Ishikawa (cell line): Measurements from ENCODE around the gene ADGRL4.

Experiments used
- CEBPB ChIP-seq: IDR thresholded peaks from 2 replicates; pipeline ENCODE4 v1.6.1; 2012
- CREB1 ChIP-seq: IDR thresholded peaks from 2 replicates; pipeline ENCODE4 v1.6.1; 2012; ENCODE audit warnings: low read depth
- EGR1 ChIP-seq: IDR thresholded peaks from 2 replicates; pipeline ENCODE4 v1.6.1; 2012
- EP300 ChIP-seq: IDR thresholded peaks from 2 replicates; pipeline ENCODE4 v1.6.1; 2012; ENCODE audit warnings: borderline replicate concordance
- FOXM1 ChIP-seq: IDR thresholded peaks from 2 replicates; pipeline ENCODE4 v1.6.1; 2012; ENCODE audit warnings: low read depth, borderline replicate concordance
- RAD21 ChIP-seq: IDR thresholded peaks from 2 replicates; pipeline ENCODE4 v1.6.1; 2012; ENCODE audit warnings: low read depth
- TAF1 ChIP-seq: IDR thresholded peaks from 2 replicates; pipeline ENCODE4 v1.6.1; 2012; ENCODE audit warnings: low read depth, mild to moderate bottlenecking
- TEAD4 ChIP-seq: IDR thresholded peaks from 2 replicates; pipeline ENCODE4 v1.6.1; 2012
- TF ChIP-seq, protein P1 (sequence below): IDR thresholded peaks from 2 replicates; pipeline ENCODE4 v1.6.1; 2012; ENCODE audit warnings: low read depth, mild to moderate bottlenecking
- TF ChIP-seq, protein P2 (sequence below): IDR thresholded peaks from 2 replicates; pipeline ENCODE4 v1.6.1; 2012

DNA sequence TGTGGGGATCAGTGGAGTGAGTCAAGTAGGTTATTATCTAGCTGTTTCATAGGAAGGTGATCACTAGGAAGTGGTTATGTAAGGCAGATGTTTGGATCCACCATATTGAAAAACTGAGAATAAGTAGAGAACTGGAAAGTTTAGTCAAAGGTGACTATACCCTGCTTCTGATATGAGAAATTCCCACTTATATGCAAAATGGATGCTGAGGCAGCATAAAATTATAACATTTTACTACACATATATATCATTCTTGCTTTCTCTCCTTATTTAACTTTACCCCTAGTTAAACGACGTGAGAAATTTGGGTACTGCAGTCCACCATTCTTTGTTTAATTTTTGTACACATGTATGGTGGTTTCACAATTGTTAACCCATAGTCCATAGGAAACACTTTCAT is 142.4 kb downstream of the ADGRL4 start:
- TF ChIP-seq, protein P1, sequence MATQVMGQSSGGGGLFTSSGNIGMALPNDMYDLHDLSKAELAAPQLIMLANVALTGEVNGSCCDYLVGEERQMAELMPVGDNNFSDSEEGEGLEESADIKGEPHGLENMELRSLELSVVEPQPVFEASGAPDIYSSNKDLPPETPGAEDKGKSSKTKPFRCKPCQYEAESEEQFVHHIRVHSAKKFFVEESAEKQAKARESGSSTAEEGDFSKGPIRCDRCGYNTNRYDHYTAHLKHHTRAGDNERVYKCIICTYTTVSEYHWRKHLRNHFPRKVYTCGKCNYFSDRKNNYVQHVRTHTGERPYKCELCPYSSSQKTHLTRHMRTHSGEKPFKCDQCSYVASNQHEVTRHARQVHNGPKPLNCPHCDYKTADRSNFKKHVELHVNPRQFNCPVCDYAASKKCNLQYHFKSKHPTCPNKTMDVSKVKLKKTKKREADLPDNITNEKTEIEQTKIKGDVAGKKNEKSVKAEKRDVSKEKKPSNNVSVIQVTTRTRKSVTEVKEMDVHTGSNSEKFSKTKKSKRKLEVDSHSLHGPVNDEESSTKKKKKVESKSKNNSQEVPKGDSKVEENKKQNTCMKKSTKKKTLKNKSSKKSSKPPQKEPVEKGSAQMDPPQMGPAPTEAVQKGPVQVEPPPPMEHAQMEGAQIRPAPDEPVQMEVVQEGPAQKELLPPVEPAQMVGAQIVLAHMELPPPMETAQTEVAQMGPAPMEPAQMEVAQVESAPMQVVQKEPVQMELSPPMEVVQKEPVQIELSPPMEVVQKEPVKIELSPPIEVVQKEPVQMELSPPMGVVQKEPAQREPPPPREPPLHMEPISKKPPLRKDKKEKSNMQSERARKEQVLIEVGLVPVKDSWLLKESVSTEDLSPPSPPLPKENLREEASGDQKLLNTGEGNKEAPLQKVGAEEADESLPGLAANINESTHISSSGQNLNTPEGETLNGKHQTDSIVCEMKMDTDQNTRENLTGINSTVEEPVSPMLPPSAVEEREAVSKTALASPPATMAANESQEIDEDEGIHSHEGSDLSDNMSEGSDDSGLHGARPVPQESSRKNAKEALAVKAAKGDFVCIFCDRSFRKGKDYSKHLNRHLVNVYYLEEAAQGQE, result no peak
- TF ChIP-seq RAD21, result no peak
- no peak for TF ChIP-seq EP300
- TF ChIP-seq TEAD4, result no peak
- TF ChIP-seq TAF1, result no peak
- TF ChIP-seq, protein P2, sequence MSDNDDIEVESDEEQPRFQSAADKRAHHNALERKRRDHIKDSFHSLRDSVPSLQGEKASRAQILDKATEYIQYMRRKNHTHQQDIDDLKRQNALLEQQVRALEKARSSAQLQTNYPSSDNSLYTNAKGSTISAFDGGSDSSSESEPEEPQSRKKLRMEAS, result no peak
- TF ChIP-seq CEBPB, result no peak
- TF ChIP-seq CREB1, result no peak
- TF ChIP-seq EGR1, result no peak
- no peak for TF ChIP-seq FOXM1
